BLaER1 treated with 17β-estradiol and CSF1 and Interleukin-3, amounts not matched to agents 10 nM and 100 nM (cell line): Measurements from ENCODE around the gene ROPN1.
A peak's percentile ranks its signal among the peaks of the same experiment; 100 is the strongest.
"Not testable (repeated sequence)": the region's sequence is repeated elsewhere in the genome, so short reads cannot be mapped to it uniquely, and the experiment has no call there.

ENCODE experiments used
- H3K27ac ChIP-seq, 11 experiments: shearing (Covaris generic); formaldehyde crosslinking; 2 replicates each; pipeline ENCODE4 v1.8.1; 2022
- H3K27me3 ChIP-seq, 11 experiments: shearing (Covaris generic); formaldehyde crosslinking; 2 replicates each; pipeline ENCODE4 v1.8.1; 2022
- H3K36me3 ChIP-seq, 11 experiments: shearing (Covaris generic); formaldehyde crosslinking; 2 replicates each; pipeline ENCODE4 v1.8.1; 2022
- H3K4me1 ChIP-seq, 10 experiments: shearing (Covaris generic); formaldehyde crosslinking; 2 replicates each; pipeline ENCODE4 v1.8.1; 2022
- H3K4me2 ChIP-seq, 11 experiments: shearing (Covaris generic); formaldehyde crosslinking; 2 replicates each; pipeline ENCODE4 v1.8.1; 2022
- H3K4me3 ChIP-seq, 10 experiments: shearing (Covaris generic); formaldehyde crosslinking; 2 replicates each; pipeline ENCODE4 v1.8.1; 2022
- H3K9ac ChIP-seq, 11 experiments: shearing (Covaris generic); formaldehyde crosslinking; 2 replicates each; pipeline ENCODE4 v1.8.1; 2022
- H3K9me3 ChIP-seq, 11 experiments: shearing (Covaris generic); formaldehyde crosslinking; replicated peaks in 1 of 11; 2 replicates each; pipeline ENCODE4 v1.8.1; 2022
- H4K20me1 ChIP-seq, 11 experiments: shearing (Covaris generic); formaldehyde crosslinking; 2 replicates each; pipeline ENCODE4 v1.8.1; 2022
- Cebpa-rat ChIP-seq, 11 experiments: shearing (Covaris generic); IDR thresholded peaks; 2 replicates each; pipeline ENCODE4 v1.8.1; 2022

The ROPN1 gene

GRCh38 chr3:123976181-123976898, 15.6 kb downstream of the ROPN1 start:
- H4K20me1 ChIP-seq, H3K27ac ChIP-seq, H3K9me3 ChIP-seq, H3K36me3 ChIP-seq, H3K4me2 ChIP-seq, H3K27me3 ChIP-seq, H3K9ac ChIP-seq, H3K4me1 ChIP-seq, H3K4me3 ChIP-seq: not testable (repeated sequence)

GRCh38 chr3:123975030-123975429, 16.9 kb downstream of the ROPN1 start:
- not testable (repeated sequence) for H3K9me3 ChIP-seq, H3K4me1 ChIP-seq, H4K20me1 ChIP-seq, H3K36me3 ChIP-seq, H3K27me3 ChIP-seq, H3K27ac ChIP-seq, H3K4me2 ChIP-seq, H3K4me3 ChIP-seq, H3K9ac ChIP-seq

GRCh38 chr3:123971406-123971805, 20.5 kb downstream of the ROPN1 start:
- no peak overlapping the region for H3K4me3 ChIP-seq
- H3K4me2 ChIP-seq: no peak overlapping the region
- no peaks in the 10 kb centered on the region for H3K9me3 ChIP-seq
- H3K27ac ChIP-seq: no peak overlapping the region
- no peaks in the 10 kb centered on the region for H3K4me1 ChIP-seq
- H3K36me3 ChIP-seq: no peaks in the 10 kb centered on the region
- TF ChIP-seq Cebpa-rat (IDR thresholded peaks at IDR 0.05): no peak
- H4K20me1 ChIP-seq: no peaks in the 10 kb centered on the region
- no peaks in the 10 kb centered on the region for H3K27me3 ChIP-seq
- no peak overlapping the region for H3K9ac ChIP-seq

GRCh38 chr3:123967260-123967659, 24.7 kb downstream of the ROPN1 start:
- H3K4me3 ChIP-seq, H3K9me3 ChIP-seq, H3K27ac ChIP-seq, H3K4me1 ChIP-seq, H3K9ac ChIP-seq, H3K4me2 ChIP-seq, H3K27me3 ChIP-seq, H3K36me3 ChIP-seq, H4K20me1 ChIP-seq: not testable (repeated sequence)

- not testable (repeated sequence) for H3K4me3 ChIP-seq, H3K9ac ChIP-seq, H4K20me1 ChIP-seq, H3K4me1 ChIP-seq, H3K4me2 ChIP-seq, H3K27ac ChIP-seq, H3K9me3 ChIP-seq, H3K36me3 ChIP-seq, H3K27me3 ChIP-seq
Observed at GRCh38 chr3:123966799-123967198, 25.1 kb downstream of the ROPN1 start.

- not testable (repeated sequence) for H4K20me1 ChIP-seq, H3K36me3 ChIP-seq, H3K27ac ChIP-seq, H3K27me3 ChIP-seq, H3K9ac ChIP-seq, H3K4me2 ChIP-seq, H3K4me3 ChIP-seq, H3K9me3 ChIP-seq
- peaks cover 0 to 10% (median 6%) of the 10 kb centered on the region in 10 experiments; a peak in 13 of 20 replicates for H3K4me1 ChIP-seq
Observed at GRCh38 chr3:123964793-123965192, 27.1 kb downstream of the ROPN1 start.

GRCh38 chr3:123961508-123961856, 30.4 kb downstream of the ROPN1 start:
- no peaks in the 10 kb centered on the region for H4K20me1 ChIP-seq
- no peak for TF ChIP-seq Cebpa-rat (IDR thresholded peaks at IDR 0.05)
- H3K36me3 ChIP-seq: peaks cover under 1 to 12% (median 2%) of the 10 kb centered on the region in 11 experiments; a peak in 13 of 22 replicates
- H3K9ac ChIP-seq: peak overlapping the region; percentile 85 to 97 (median 92); a peak in 20 of 22 replicates
- peaks cover 7 to 30% (median 16%) of the 10 kb centered on the region in 10 experiments; a peak in 16 of 20 replicates for H3K4me1 ChIP-seq
- peak overlapping the region in 5 of 11 experiments; percentile 83 to 96 (median 86); a peak in 10 of 22 replicates for H3K27ac ChIP-seq
- H3K4me3 ChIP-seq: peak overlapping the region; percentile 68 to 95 (median 85)
- no peaks in the 10 kb centered on the region for H3K27me3 ChIP-seq
- no peaks in the 10 kb centered on the region for H3K9me3 ChIP-seq
- peak overlapping the region; percentile 52 to 88 (median 71) for H3K4me2 ChIP-seq

GRCh38 chr3:123960781-123961507, 31.0 kb downstream of the ROPN1 start, which contains the start of gene CCDC14:
Gene CCDC14 (minus strand): TSS chr3:123961229. CDS start chr3:123961173, 56 bp downstream.
- Histone ChIP-seq H3K9me3 (no peaks in the 10 kb centered on the region), H4K20me1 (no peaks in the 10 kb centered on the region), H3K36me3 (peaks cover 4 to 17% (median 7%) of the 10 kb centered on the region in 11 experiments; a peak in 13 of 22 replicates), H3K9ac (peak within 1 kb of the TSS; percentile 85 to 97 (median 92)), H3K4me1 (peaks cover 7 to 30% (median 16%) of the 10 kb centered on the region in 10 experiments; a peak in 16 of 20 replicates), H3K27me3 (no peaks in the 10 kb centered on the region), H3K27ac (peak within 1 kb of the TSS; percentile 73 to 96 (median 91)), H3K4me3 (peak within 1 kb of the TSS; percentile 68 to 95 (median 85)), H3K4me2 (peak within 1 kb of the TSS; percentile 70 to 93 (median 81))
- TF ChIP-seq Cebpa-rat (IDR thresholded peaks at IDR 0.05): no peak

- no peak overlapping the region for H3K9ac ChIP-seq
- H3K9me3 ChIP-seq: no peaks in the 10 kb centered on the region
- H3K4me3 ChIP-seq: no peak overlapping the region
- peaks cover 0 to 11% (median 1%) of the 10 kb centered on the region in 10 experiments; a peak in 6 of 20 replicates for H3K4me1 ChIP-seq
- H3K27me3 ChIP-seq: no peaks in the 10 kb centered on the region
- H3K36me3 ChIP-seq: peaks cover 55 to 80% (median 69%) of the 10 kb centered on the region in 11 experiments
- no peaks in the 10 kb centered on the region for H4K20me1 ChIP-seq
- no peak overlapping the region for H3K4me2 ChIP-seq
- no peak overlapping the region for H3K27ac ChIP-seq
- TF ChIP-seq Cebpa-rat (IDR thresholded peaks at IDR 0.05): no peak
Observed at GRCh38 chr3:123953735-123954134, 38.2 kb downstream of the ROPN1 start.
